ENCODE results near the gene ANAPC13. TPM values are rescaled to one million over a fixed set of nuclear protein-coding genes. Genes with fewer than 3 reads are reported as not detected.

ANAPC13 gene
- polyA plus RNA-seq, 1 donor from 2014 or later = 178 TPM

DNA sequence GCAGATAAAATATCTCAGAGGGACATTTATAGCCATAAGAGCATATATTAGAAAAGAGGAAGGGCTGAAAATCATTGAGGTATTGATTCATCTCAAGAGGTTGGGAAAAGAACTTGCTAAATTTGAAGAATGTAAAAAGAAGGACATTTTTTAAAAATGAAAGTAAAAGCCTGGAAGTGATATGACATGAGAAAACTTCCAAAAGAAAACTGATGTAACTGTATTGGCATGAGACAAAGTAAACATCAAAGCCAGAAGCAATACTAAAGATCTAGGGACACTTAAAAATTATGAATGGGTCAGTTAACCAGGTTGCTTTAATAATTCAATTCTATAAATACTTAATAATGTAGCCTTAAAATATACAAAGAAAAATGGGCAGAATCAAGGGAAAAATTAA lies 32.0 kb upstream of the ANAPC13 start:
- H3K27ac ChIP-seq (ENCODE audit: low read length) = no peak overlapping the region
- TF ChIP-seq REST (IDR thresholded peaks at IDR 0.05; ENCODE audit: borderline replicate concordance) (no peak), EP300 (conservative IDR thresholded peaks at IDR 0.05; ENCODE audit: poor library complexity, severe bottlenecking) (no peak), TAF1 (IDR thresholded peaks at IDR 0.05; ENCODE audit: low read depth) (no peak), SMC3 (conservative IDR thresholded peaks at IDR 0.05; ENCODE audit: poor library complexity) (no peak), CTCF (IDR thresholded peaks at IDR 0.05; ENCODE audit: poor library complexity, severe bottlenecking) (no peak), EZH2 (IDR thresholded peaks at IDR 0.05; ENCODE audit: borderline replicate concordance, insufficient read depth, low read length, poor library complexity, severe bottlenecking) (no peak), MXI1 (conservative IDR thresholded peaks at IDR 0.05; ENCODE audit: poor library complexity, severe bottlenecking) (no peak), POLR2AphosphoS5 (IDR thresholded peaks at IDR 0.05) (no peak), RAD21 (conservative IDR thresholded peaks at IDR 0.05) (no peak)
- H3K27me3 ChIP-seq (ENCODE audit: insufficient read depth, low read depth, low read length) = no peaks in the 10 kb centered on the region
- no peaks in the 10 kb centered on the region for H3K79me2 ChIP-seq (replicated peaks; ENCODE audit: insufficient read depth, low read length)
- no peaks in the 10 kb centered on the region for H3K36me3 ChIP-seq (ENCODE audit: insufficient read depth, low read length)
- H3K4me2 ChIP-seq (ENCODE audit: low read length) = no peak overlapping the region
- H4K20me1 ChIP-seq (ENCODE audit: insufficient read depth) = no peaks in the 10 kb centered on the region
- H3K9ac ChIP-seq (ENCODE audit: low read length) = no peak overlapping the region
- H3K9me2 ChIP-seq (ENCODE audit: insufficient read depth, low read length) = no peaks in the 10 kb centered on the region
- H3K9me3 ChIP-seq (ENCODE audit: low read length) = no peaks in the 10 kb centered on the region
- H2AFZ ChIP-seq (ENCODE audit: low read depth, low read length) = no peak overlapping the region
- no peak overlapping the region for H3K4me3 ChIP-seq (ENCODE audit: low read length)
- H3F3A ChIP-seq (ENCODE audit: insufficient read depth, low read length, poor library complexity, severe bottlenecking) = no peaks in the 10 kb centered on the region

GRCh38 chr3:134516905-134517304 lies 31.1 kb upstream of the ANAPC13 start:
- H3K9ac ChIP-seq (ENCODE audit: low read length) = no peak overlapping the region
- no peak overlapping the region for H3K4me3 ChIP-seq (ENCODE audit: low read length)
- H2AFZ ChIP-seq (ENCODE audit: low read depth, low read length) = no peak overlapping the region
- no peaks in the 10 kb centered on the region for H4K20me1 ChIP-seq (ENCODE audit: insufficient read depth)
- H3K27me3 ChIP-seq (ENCODE audit: insufficient read depth, low read depth, low read length) = no peaks in the 10 kb centered on the region
- no peaks in the 10 kb centered on the region for H3K36me3 ChIP-seq (ENCODE audit: insufficient read depth, low read length)
- no peak overlapping the region for H3K27ac ChIP-seq (ENCODE audit: low read length)
- TF ChIP-seq REST (IDR thresholded peaks at IDR 0.05; ENCODE audit: borderline replicate concordance) = no peak
- no peak for TF ChIP-seq EZH2 (IDR thresholded peaks at IDR 0.05; ENCODE audit: borderline replicate concordance, insufficient read depth, low read length, poor library complexity, severe bottlenecking)
- no peak for TF ChIP-seq SMC3 (conservative IDR thresholded peaks at IDR 0.05; ENCODE audit: poor library complexity)
- TF ChIP-seq MXI1 (conservative IDR thresholded peaks at IDR 0.05; ENCODE audit: poor library complexity, severe bottlenecking) = no peak
- TF ChIP-seq CTCF (IDR thresholded peaks at IDR 0.05; ENCODE audit: poor library complexity, severe bottlenecking) = no peak
- TF ChIP-seq TAF1 (IDR thresholded peaks at IDR 0.05; ENCODE audit: low read depth) = no peak
- TF ChIP-seq POLR2AphosphoS5 (IDR thresholded peaks at IDR 0.05) = no peak
- no peak for TF ChIP-seq EP300 (conservative IDR thresholded peaks at IDR 0.05; ENCODE audit: poor library complexity, severe bottlenecking)
- no peak for TF ChIP-seq RAD21 (conservative IDR thresholded peaks at IDR 0.05)
- H3K79me2 ChIP-seq (replicated peaks; ENCODE audit: insufficient read depth, low read length) = no peaks in the 10 kb centered on the region
- H3K9me2 ChIP-seq (ENCODE audit: insufficient read depth, low read length) = no peaks in the 10 kb centered on the region
- H3K9me3 ChIP-seq (ENCODE audit: low read length) = no peaks in the 10 kb centered on the region
- no peaks in the 10 kb centered on the region for H3F3A ChIP-seq (ENCODE audit: insufficient read depth, low read length, poor library complexity, severe bottlenecking)
- no peak overlapping the region for H3K4me2 ChIP-seq (ENCODE audit: low read length)

Data from neural cell (in vitro differentiated cells).